Right atrium auricular region (tissue), 2 donors: ENCODE results near the gene SLC9A9. TPM values are rescaled to one million over a fixed set of nuclear protein-coding genes. Genes with fewer than 3 reads are reported as not detected.
"Not testable (repeated sequence)": the region's sequence is repeated elsewhere in the genome, so short reads cannot be mapped to it uniquely, and the experiment has no call there.

ENCODE experiments used
- DNase-seq: peaks from one replicate; pipeline ENCODE4 v3.0.0-alpha.2; 2019; ENCODE audit warnings: low spot score
- H3K27ac ChIP-seq, 2 donors: fragments of 200-600 bp; sonication (generic); 1 replicate in 1 of 2; 2 replicates in 1 of 2; pipeline ENCODE4 v1.5.1; 2016 to 2019
- H3K27me3 ChIP-seq, 2 donors: fragments of 200-600 bp; sonication (generic); one replicate each; pipeline versions ENCODE4 v1.5.1 to v1.6.0; 2017 to 2019
- H3K36me3 ChIP-seq: fragments of 200-600 bp; sonication (generic); one replicate; pipeline ENCODE4 v1.5.1; 2016
- H3K4me1 ChIP-seq, 2 donors: fragments of 200-600 bp; sonication (generic); one replicate each; pipeline versions ENCODE4 v1.5.1 to v1.6.0; 2017 to 2019
- H3K4me3 ChIP-seq, 2 donors: fragments of 200-600 bp; sonication (generic); 1 replicate in 1 of 2; 2 replicates in 1 of 2; pipeline ENCODE4 v1.5.1; 2017 to 2019; ENCODE audit warnings: mild to moderate bottlenecking in 1 of 2, moderate library complexity in 1 of 2
- H3K9me3 ChIP-seq, 2 donors: fragments of 200-600 bp; sonication (generic); one replicate each; pipeline ENCODE4 v1.5.1; 2019
- CTCF ChIP-seq, 2 donors: fragments of 200-600 bp; sonication (generic); IDR thresholded peaks; one replicate each; pipeline ENCODE4 v1.5.1; 2019; ENCODE audit warnings: antibody characterized with exemption in 2 of 2
- total RNA-seq, 2 donors: library from RNA; depleted of rRNA; stranded (reverse); fragments of >200 nt; gene quantifications; one replicate each; pipeline ENCODE4 v1.1.0, GENCODE V29; 2016

SLC9A9 gene
- total RNA-seq, 2 donors from 2014 or later, result 3.1 to 4.2 TPM

GRCh38 chr3:143531101-143531500 is 317.2 kb downstream of the SLC9A9 start:
- H3K4me3 ChIP-seq, result no peak overlapping the region
- no peak for DNase-seq
- H3K36me3 ChIP-seq, result no peaks in the 10 kb centered on the region
- peaks cover 0 to 8% of the 10 kb centered on the region in 2 donors for H3K4me1 ChIP-seq
- no peaks in the 10 kb centered on the region for H3K27me3 ChIP-seq
- H3K27ac ChIP-seq, result no peak overlapping the region
- no peaks in the 10 kb centered on the region for H3K9me3 ChIP-seq
- no peak for TF ChIP-seq CTCF (IDR thresholded peaks at IDR 0.05)

- Histone ChIP-seq H3K27ac (no peak overlapping the region), H3K4me3 (no peak overlapping the region), H3K36me3 (no peaks in the 10 kb centered on the region), H3K4me1 (peaks cover 0 to 8% of the 10 kb centered on the region in 2 donors), H3K9me3 (no peaks in the 10 kb centered on the region), H3K27me3 (no peaks in the 10 kb centered on the region)
- no peak for DNase-seq
- no peak for TF ChIP-seq CTCF (IDR thresholded peaks at IDR 0.05)
Observed at GRCh38 chr3:143529798-143530197, 318.5 kb downstream of the SLC9A9 start.

- H3K4me1 ChIP-seq, result peaks cover 0 to 8% of the 10 kb centered on the region in 2 donors
- H3K36me3 ChIP-seq, result no peaks in the 10 kb centered on the region
- no peak for DNase-seq
- no peaks in the 10 kb centered on the region for H3K9me3 ChIP-seq
- peak overlapping the region; percentile 17 to 21 for H3K27ac ChIP-seq
- no peak for TF ChIP-seq CTCF (IDR thresholded peaks at IDR 0.05)
- H3K4me3 ChIP-seq, result no peak overlapping the region
- H3K27me3 ChIP-seq, result no peaks in the 10 kb centered on the region
Observed at GRCh38 chr3:143529018-143529478, 319.2 kb downstream of the SLC9A9 start.

GRCh38 chr3:143526011-143526545 is 322.2 kb downstream of the SLC9A9 start:
- Histone ChIP-seq H3K4me3 (no peak overlapping the region), H3K27ac (no peak overlapping the region), H3K36me3 (no peaks in the 10 kb centered on the region), H3K27me3 (no peaks in the 10 kb centered on the region), H3K4me1 (peaks cover 0 to 8% of the 10 kb centered on the region in 2 donors), H3K9me3 (no peaks in the 10 kb centered on the region)
- no peak for TF ChIP-seq CTCF (IDR thresholded peaks at IDR 0.05)
- no peak for DNase-seq

GRCh38 chr3:143525408-143525807 is 322.9 kb downstream of the SLC9A9 start:
- Histone ChIP-seq H3K9me3 (no peaks in the 10 kb centered on the region), H3K27me3 (no peaks in the 10 kb centered on the region), H3K4me3 (no peak overlapping the region), H3K36me3 (no peaks in the 10 kb centered on the region), H3K4me1 (peaks cover 0 to 8% of the 10 kb centered on the region in 2 donors), H3K27ac (no peak overlapping the region)
- no peak for DNase-seq
- no peak for TF ChIP-seq CTCF (IDR thresholded peaks at IDR 0.05)

GRCh38 chr3:143521803-143522202 is 326.5 kb downstream of the SLC9A9 start:
- Histone ChIP-seq H3K27me3 (no peaks in the 10 kb centered on the region), H3K4me1 (no peaks in the 10 kb centered on the region), H3K27ac (no peak overlapping the region), H3K9me3 (no peaks in the 10 kb centered on the region), H3K4me3 (no peak overlapping the region), H3K36me3 (no peaks in the 10 kb centered on the region)
- TF ChIP-seq CTCF (IDR thresholded peaks at IDR 0.05), result no peak
- DNase-seq, result no peak

- not testable (repeated sequence) for H3K27ac ChIP-seq, H3K4me1 ChIP-seq, H3K9me3 ChIP-seq, DNase-seq, H3K4me3 ChIP-seq, H3K36me3 ChIP-seq, H3K27me3 ChIP-seq
Observed at GRCh38 chr3:143517131-143517530, 331.1 kb downstream of the SLC9A9 start.
